ENCODE results near the gene LRRC4B.

- no peak for TF ChIP-seq ZBTB20 (tag by site-specific recombination; IDR thresholded peaks at IDR 0.05)
- no peak for TF ChIP-seq CTCF (tag by site-specific recombination; IDR thresholded peaks at IDR 0.05)
- no peak for TF ChIP-seq ZNF777 (tag by site-specific recombination; IDR thresholded peaks at IDR 0.05; ENCODE audit: borderline replicate concordance)
- TF ChIP-seq, protein P1, sequence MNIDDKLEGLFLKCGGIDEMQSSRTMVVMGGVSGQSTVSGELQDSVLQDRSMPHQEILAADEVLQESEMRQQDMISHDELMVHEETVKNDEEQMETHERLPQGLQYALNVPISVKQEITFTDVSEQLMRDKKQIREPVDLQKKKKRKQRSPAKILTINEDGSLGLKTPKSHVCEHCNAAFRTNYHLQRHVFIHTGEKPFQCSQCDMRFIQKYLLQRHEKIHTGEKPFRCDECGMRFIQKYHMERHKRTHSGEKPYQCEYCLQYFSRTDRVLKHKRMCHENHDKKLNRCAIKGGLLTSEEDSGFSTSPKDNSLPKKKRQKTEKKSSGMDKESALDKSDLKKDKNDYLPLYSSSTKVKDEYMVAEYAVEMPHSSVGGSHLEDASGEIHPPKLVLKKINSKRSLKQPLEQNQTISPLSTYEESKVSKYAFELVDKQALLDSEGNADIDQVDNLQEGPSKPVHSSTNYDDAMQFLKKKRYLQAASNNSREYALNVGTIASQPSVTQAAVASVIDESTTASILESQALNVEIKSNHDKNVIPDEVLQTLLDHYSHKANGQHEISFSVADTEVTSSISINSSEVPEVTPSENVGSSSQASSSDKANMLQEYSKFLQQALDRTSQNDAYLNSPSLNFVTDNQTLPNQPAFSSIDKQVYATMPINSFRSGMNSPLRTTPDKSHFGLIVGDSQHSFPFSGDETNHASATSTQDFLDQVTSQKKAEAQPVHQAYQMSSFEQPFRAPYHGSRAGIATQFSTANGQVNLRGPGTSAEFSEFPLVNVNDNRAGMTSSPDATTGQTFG (tag by site-specific recombination; IDR thresholded peaks at IDR 0.05; ENCODE audit: borderline replicate concordance) = no peak
- TF ChIP-seq GFI1B (tag by site-specific recombination; IDR thresholded peaks at IDR 0.05) = no peak
- no peak for TF ChIP-seq PRDM1 (tag by site-specific recombination; IDR thresholded peaks at IDR 0.05)
- TF ChIP-seq, protein P2, sequence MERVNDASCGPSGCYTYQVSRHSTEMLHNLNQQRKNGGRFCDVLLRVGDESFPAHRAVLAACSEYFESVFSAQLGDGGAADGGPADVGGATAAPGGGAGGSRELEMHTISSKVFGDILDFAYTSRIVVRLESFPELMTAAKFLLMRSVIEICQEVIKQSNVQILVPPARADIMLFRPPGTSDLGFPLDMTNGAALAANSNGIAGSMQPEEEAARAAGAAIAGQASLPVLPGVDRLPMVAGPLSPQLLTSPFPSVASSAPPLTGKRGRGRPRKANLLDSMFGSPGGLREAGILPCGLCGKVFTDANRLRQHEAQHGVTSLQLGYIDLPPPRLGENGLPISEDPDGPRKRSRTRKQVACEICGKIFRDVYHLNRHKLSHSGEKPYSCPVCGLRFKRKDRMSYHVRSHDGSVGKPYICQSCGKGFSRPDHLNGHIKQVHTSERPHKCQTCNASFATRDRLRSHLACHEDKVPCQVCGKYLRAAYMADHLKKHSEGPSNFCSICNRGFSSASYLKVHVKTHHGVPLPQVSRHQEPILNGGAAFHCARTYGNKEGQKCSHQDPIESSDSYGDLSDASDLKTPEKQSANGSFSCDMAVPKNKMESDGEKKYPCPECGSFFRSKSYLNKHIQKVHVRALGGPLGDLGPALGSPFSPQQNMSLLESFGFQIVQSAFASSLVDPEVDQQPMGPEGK (tag by site-specific recombination; IDR thresholded peaks at IDR 0.05) = no peak
- TF ChIP-seq REST (tag by site-specific recombination; IDR thresholded peaks at IDR 0.05) = no peak
- TF ChIP-seq ZBTB8A (tag by site-specific recombination; IDR thresholded peaks at IDR 0.05) = no peak
Observed at GRCh38 chr19:50532952-50533351, 35.3 kb downstream of the LRRC4B start.
